ENCODE measurements around the gene HIVEP3.

Gene HIVEP3

DNA sequence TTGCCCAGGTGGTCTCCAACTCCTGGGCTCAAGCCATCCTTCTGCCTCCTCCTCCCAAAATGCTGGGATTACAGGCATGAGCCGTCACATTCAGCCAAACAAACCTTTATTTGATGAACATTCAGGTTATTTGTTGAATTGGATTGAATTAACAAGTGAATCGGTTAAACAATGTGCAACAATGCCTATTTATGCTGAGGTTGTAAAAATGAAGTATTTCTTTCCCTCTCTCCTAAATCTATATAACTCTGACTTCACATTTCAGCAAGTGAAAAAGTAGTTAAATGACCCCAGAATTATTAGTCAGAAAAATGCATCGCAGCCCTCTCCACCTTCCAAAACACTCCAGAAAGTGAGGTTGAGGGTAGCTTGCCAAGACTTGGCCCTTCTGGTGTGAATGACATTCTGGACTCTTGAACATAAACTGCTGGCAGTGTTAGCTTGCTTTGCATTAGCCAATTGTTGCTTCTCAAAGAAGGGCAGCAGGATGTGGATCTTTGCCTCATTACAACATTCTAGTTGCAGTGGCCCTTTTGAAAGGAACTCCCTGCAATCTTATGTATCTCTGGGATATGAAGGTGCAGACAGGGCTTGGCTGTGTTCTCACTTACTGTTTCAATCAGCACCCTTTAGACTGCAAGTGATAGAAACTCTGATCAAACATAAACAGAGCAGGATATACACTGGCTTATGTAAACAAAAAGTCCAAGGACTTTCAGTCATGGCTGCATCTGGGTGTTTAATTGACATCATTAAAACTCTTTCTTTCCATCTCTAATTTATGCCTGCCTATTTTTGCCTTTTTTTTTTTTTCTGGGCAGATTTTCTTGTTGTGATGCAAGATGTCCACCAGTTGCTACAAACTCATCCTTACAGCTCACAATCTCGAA, 456.7 kb downstream of the HIVEP3 start:
- DNase-seq (ENCODE audit: low read depth in 2 of 2, low spot score in 1 of 2): no peak

DNA sequence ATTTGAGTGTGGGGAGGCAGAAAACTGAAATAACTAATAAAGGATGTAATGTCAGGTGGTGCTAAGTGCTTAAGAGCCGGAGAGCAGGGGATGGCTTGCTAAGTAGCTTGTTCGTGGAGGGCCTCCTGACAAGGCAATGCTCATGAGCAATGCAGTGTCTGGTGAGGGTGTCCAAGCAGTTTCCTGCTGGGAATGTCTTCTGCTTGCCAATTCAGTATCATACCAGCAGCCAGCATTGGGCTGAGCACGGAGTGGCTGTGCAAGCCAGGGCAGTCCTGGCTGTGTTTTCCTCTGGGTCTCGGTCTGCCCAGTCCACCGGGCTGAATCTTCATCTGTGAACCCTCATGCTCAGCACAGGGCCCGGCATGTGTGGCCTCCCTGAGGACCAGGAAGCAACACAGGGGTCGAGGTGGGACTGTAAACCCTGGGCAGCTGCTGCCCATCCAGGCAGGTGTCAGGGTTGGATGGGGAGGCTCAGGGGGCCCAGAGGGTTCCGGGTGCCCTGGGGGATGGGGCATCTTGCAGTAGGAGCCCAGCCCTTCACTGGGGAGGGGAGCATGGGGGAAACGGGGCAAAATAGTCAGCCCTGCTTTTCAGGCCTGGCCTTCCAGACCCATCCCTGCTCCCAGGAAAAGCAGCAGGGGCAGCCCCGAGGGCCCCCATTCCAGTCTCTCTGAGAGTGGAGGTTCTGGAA, 461.7 kb downstream of the HIVEP3 start:
- DNase-seq (ENCODE audit: low read depth in 2 of 2, low spot score in 1 of 2): no peak
